Stimulated activated CD8-positive, alpha-beta memory T cell treated with anti-CD3 and anti-CD28 coated beads, Interleukin-7, amount 100 ng/mL, for 1 hour (primary cell): Measurements from ENCODE around the gene PGPEP1.
"Not testable (repeated sequence)": the region's sequence is repeated elsewhere in the genome, so short reads cannot be mapped to it uniquely, and the experiment has no call there.

Experiments
- DNase-seq, 2 donors: peaks; one replicate each; pipeline ENCODE4 v3.0.0-alpha.2; 2020; ENCODE audit warnings: low read depth in 2 of 2

PGPEP1 gene

GRCh38 chr19:18390065-18390907 is 49.9 kb downstream of the PGPEP1 start:
- DNase-seq = no peak

GRCh38 chr19:18391509-18392075 is 51.2 kb downstream of the PGPEP1 start:
- DNase-seq = no peak

GRCh38 chr19:18392417-18392816 is 52.0 kb downstream of the PGPEP1 start:
- no peak for DNase-seq

GRCh38 chr19:18392926-18393325 is 52.5 kb downstream of the PGPEP1 start:
- DNase-seq = no peak

GRCh38 chr19:18393836-18394235 is 53.4 kb downstream of the PGPEP1 start:
- DNase-seq = no peak

- no peak for DNase-seq
Measured at GRCh38 chr19:18396471-18397241, 56.3 kb downstream of the PGPEP1 start.

GRCh38 chr19:18397242-18398202 is 57.1 kb downstream of the PGPEP1 start, which contains the start of gene LRRC25:
TSS of gene LRRC25 (minus strand) at chr19:18397622. CDS start at chr19:18396963, 659 bp downstream.
- DNase-seq = no peak

- DNase-seq = no peak
Measured at GRCh38 chr19:18399008-18399407, 58.6 kb downstream of the PGPEP1 start.

- DNase-seq = no peak
Measured at GRCh38 chr19:18401580-18402112, 61.2 kb downstream of the PGPEP1 start.

- DNase-seq = not testable (repeated sequence)
Measured at GRCh38 chr19:18402455-18403248, 62.3 kb downstream of the PGPEP1 start.

GRCh38 chr19:18405754-18406153 is 65.4 kb downstream of the PGPEP1 start:
- DNase-seq = not testable (repeated sequence)

GRCh38 chr19:18406749-18407148 is 66.4 kb downstream of the PGPEP1 start:
- no peak for DNase-seq

- DNase-seq = no peak
Measured at GRCh38 chr19:18408053-18408476, 67.7 kb downstream of the PGPEP1 start.

- no peak for DNase-seq
Measured at GRCh38 chr19:18412610-18413239, 72.3 kb downstream of the PGPEP1 start.

- no peak for DNase-seq
Measured at GRCh38 chr19:18414504-18415177, 74.2 kb downstream of the PGPEP1 start.

GRCh38 chr19:18415178-18415867 is 74.9 kb downstream of the PGPEP1 start:
- no peak for DNase-seq

- DNase-seq = peak in 1 of 2 donors; percentile 32
Measured at GRCh38 chr19:18416778-18417249, 76.4 kb downstream of the PGPEP1 start.
